ENCODE results near the gene FOXL3.

The FOXL3 gene

GRCh38 chr7:284762-285722, 4.9 kb upstream of the FOXL3 start:
- no peak for TF ChIP-seq CTCF (IDR thresholded peaks at IDR 0.05; ENCODE audit: borderline replicate concordance, insufficient read depth, low read depth, low read length)
- no peak overlapping the region for H3K4me3 ChIP-seq (ENCODE audit: low read depth, low read length)

GRCh38 chr7:285731-286130, 4.2 kb upstream of the FOXL3 start:
- H3K4me3 ChIP-seq (ENCODE audit: low read depth, low read length), result no peak overlapping the region
- no peak for TF ChIP-seq CTCF (IDR thresholded peaks at IDR 0.05; ENCODE audit: borderline replicate concordance, insufficient read depth, low read depth, low read length)

- TF ChIP-seq CTCF (IDR thresholded peaks at IDR 0.05; ENCODE audit: borderline replicate concordance, insufficient read depth, low read depth, low read length), result no peak
Observed at GRCh38 chr7:286266-286665, 3.7 kb upstream of the FOXL3 start.

GRCh38 chr7:288671-289101, 1.3 kb upstream of the FOXL3 start:
- TF ChIP-seq CTCF (IDR thresholded peaks at IDR 0.05; ENCODE audit: borderline replicate concordance, insufficient read depth, low read depth, low read length), result no peak
- no peak overlapping the region for H3K4me3 ChIP-seq (ENCODE audit: low read depth, low read length)

More at GRCh38 chr7:286266-286665, 3.7 kb upstream of the FOXL3 start:
- H3K4me3 ChIP-seq (ENCODE audit: low read depth, low read length), result no peak overlapping the region

- no peak for TF ChIP-seq CTCF (IDR thresholded peaks at IDR 0.05; ENCODE audit: borderline replicate concordance, insufficient read depth, low read depth, low read length)
- no peak overlapping the region for H3K4me3 ChIP-seq (ENCODE audit: low read depth, low read length)
Observed at GRCh38 chr7:289209-289755, 688 bp upstream of the FOXL3 start.

GRCh38 chr7:290554-291372, 793 bp downstream of the FOXL3 start:
- no peak for TF ChIP-seq CTCF (IDR thresholded peaks at IDR 0.05; ENCODE audit: borderline replicate concordance, insufficient read depth, low read depth, low read length)
- no peak overlapping the region for H3K4me3 ChIP-seq (ENCODE audit: low read depth, low read length)
